Measurements from ENCODE around the gene GALNT18.

GALNT18 gene

GRCh38 chr11:11336664-11337063, 285.1 kb downstream of the GALNT18 start:
- no peak for DNase-seq

- DNase-seq = no peak
These were observed 286.8 kb downstream of the GALNT18 start for GRCh38 chr11:11335043-11335442.

GRCh38 chr11:11334607-11335006, 287.2 kb downstream of the GALNT18 start:
- DNase-seq = no peak

- no peak for DNase-seq
These were observed 289.6 kb downstream of the GALNT18 start for GRCh38 chr11:11332141-11332710.

- no peak for DNase-seq
These were observed 292.6 kb downstream of the GALNT18 start for GRCh38 chr11:11329062-11329806.

- no peak for DNase-seq
These were observed 297.7 kb downstream of the GALNT18 start for GRCh38 chr11:11324090-11324489.

GRCh38 chr11:11322101-11322500, 299.7 kb downstream of the GALNT18 start:
- DNase-seq = no peak

- DNase-seq = no peak
These were observed 301.0 kb downstream of the GALNT18 start for GRCh38 chr11:11320825-11321224.

GRCh38 chr11:11318961-11319360, 302.8 kb downstream of the GALNT18 start:
- DNase-seq = peak in 1 of 2 donors; percentile 4

GRCh38 chr11:11318461-11318860, 303.3 kb downstream of the GALNT18 start:
- no peak for DNase-seq

- no peak for DNase-seq
These were observed 305.1 kb downstream of the GALNT18 start for GRCh38 chr11:11316651-11317230.

GRCh38 chr11:11313902-11314692, 307.7 kb downstream of the GALNT18 start:
- no peak for DNase-seq

GRCh38 chr11:11313426-11313825, 308.4 kb downstream of the GALNT18 start:
- peak in 1 of 2 donors; percentile 10 for DNase-seq

GRCh38 chr11:11312738-11313137, 309.1 kb downstream of the GALNT18 start:
- no peak for DNase-seq

- DNase-seq = peak in 1 of 2 donors; percentile 31
These were observed 310.6 kb downstream of the GALNT18 start for GRCh38 chr11:11311169-11311568.

GRCh38 chr11:11309906-11310305, 311.9 kb downstream of the GALNT18 start:
- DNase-seq = no peak

GRCh38 chr11:11308249-11308648, 313.6 kb downstream of the GALNT18 start:
- DNase-seq = no peak

- DNase-seq = no peak
These were observed 314.9 kb downstream of the GALNT18 start for GRCh38 chr11:11306855-11307254.

- no peak for DNase-seq
These were observed 317.3 kb downstream of the GALNT18 start for GRCh38 chr11:11304550-11304949.

- DNase-seq = no peak
These were observed 319.2 kb downstream of the GALNT18 start for GRCh38 chr11:11302565-11302964.

GRCh38 chr11:11301212-11301611, 320.6 kb downstream of the GALNT18 start:
- DNase-seq = no peak

- no peak for DNase-seq
These were observed 324.2 kb downstream of the GALNT18 start for GRCh38 chr11:11297578-11297977.

- no peak for DNase-seq
These were observed 325.4 kb downstream of the GALNT18 start for GRCh38 chr11:11296434-11296833.

- DNase-seq = no peak
These were observed 327.3 kb downstream of the GALNT18 start for GRCh38 chr11:11294551-11294855.
